Raji (cell line): Measurements from ENCODE around the gene DLG2.

ENCODE experiments used
- POLR2A ChIP-seq: IDR thresholded peaks from 2 replicates; pipeline ENCODE4 v1.6.1; 2011; ENCODE audit warnings: low read depth, low read length, control low read depth; ENCODE audit not compliant: insufficient read depth

DLG2 gene

DNA sequence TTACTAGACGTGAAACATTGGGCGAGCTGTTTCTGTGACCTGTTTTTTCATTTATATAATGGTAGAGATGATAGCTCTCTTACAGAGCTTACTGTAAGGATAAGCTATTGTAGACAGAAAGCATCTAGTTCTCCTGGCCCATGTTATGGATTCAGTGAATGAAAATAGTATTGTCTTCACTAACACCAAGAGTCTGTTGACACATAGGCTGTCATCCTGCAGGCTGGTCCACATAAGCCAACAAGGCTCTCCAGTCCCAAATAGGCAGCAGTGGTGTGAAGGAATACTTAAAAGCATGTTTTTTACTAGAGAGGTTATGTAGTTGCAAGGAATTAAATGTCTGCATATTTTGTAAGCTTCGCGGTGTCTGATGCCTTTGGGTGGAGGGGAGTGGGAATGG is 1963.2 kb downstream of the DLG2 start:
- TF ChIP-seq POLR2A = no peak

DNA sequence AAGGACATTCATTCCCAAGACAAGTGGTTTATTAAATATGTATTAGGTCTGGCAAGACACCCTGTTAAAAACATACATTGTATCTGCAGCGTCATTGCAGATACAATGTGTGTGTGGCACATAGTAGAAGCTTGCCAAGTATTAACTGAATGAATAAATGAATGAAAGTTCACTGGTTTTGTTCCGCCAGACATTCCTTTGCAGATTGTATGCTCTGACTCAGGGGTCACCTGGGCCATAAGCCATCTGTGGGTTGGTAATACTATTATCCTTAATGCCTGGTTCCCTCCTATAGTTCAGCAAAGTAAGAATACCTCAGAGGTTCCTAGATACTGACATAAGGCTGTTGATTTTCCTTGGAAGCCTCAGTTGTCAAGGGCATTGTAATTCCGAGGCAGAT is 1963.7 kb downstream of the DLG2 start:
- no peak for TF ChIP-seq POLR2A

DNA sequence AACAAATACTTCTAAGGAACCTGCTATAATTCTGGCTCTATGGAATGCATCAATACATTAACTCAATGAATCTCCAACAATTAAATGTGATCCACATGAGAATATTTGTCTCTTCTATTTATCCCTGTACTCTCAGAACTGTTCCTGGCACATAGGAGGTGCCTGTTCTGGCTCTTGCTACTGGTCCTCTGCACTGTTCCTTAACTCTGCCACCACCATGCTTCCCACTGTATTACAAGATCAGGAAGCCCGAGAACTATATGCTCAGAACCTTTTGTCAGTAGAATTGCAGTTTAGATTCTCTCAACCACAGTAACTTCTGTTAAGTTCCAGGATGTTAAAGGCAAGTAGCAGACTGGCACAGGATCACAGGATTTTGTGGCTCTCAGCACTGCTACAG is 1964.7 kb downstream of the DLG2 start:
- no peak for TF ChIP-seq POLR2A

DNA sequence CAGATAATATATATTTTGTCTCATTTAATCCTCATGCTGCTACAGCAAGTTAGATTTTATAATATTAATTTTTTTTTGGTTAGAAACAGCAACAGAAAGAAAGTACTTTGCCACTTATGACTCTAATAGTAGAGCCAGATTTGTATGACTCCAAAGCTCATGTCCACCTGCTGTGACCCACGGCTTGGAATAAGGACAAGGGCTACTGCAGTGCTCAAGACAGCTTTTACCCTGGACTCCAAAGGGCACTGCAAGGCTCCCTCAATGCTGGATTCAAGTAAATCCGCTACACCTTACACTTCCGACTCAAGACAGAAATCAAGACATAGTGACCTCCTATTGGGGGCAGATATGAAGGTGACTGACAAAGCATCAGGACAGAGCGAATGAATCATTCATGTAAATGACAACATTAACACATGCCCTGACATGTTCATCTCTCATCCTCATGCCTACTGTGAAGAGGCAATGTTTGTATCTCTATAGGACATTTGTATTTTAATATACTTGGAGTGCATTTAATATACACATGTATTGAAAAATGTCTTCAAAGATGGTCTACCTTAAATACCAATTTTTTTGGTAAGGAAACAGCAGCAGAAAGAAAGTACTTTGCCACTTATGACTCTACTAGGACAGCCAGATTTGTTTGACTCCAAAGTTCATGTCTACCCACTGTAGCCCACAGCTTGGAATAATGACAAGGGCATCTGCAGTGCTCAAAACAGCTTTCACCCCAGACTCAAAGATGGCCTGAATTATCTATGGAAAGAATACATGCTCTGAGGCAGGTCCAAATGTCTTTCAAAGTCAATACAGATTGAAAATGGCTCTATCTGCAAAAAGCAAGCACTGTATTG is 1965.4 kb downstream of the DLG2 start:
- no peak for TF ChIP-seq POLR2A

DNA sequence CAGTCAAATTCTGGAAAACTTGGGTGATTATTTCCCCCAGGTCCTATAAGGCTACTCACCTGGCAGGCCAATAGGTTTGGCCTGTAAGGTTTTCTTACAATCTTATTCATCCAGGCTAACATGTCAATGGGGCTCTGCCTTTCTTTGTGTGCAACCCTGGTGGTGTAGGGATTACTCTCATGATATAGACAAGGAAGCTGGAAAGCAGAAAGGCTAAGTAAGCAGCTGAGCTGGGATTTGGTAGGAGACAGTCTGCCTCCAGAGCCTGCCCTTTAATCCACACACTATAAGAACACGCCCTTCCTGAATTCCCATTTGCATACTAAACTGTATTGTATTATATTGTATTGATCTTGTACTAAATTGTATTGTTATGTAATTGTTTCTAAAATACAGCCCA is 1967.7 kb downstream of the DLG2 start:
- TF ChIP-seq POLR2A = no peak

DNA sequence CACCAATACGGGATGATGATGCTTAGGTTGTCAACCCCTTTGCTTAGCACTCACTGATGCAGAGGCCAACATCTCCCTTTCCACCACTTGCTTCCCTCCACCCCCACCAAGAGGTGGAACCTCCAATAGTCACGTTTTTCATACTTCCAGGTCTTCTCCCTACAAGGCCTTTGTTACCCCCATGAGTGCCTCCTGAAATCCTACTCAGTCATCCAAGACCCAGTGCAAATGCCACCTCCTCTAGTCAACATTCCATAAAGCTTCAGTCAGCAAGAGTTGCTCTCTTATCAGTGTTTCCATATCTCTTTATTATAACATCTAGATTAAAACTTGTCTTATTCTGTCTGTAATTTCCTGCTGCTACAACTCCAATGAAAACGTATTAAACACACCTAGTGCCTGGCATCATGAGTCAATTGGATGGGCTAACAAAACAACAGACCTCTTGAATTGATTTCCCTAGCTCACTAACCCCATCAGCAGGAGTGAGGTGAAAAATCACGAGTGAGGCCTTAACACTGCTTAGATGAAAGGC is 1970.3 kb downstream of the DLG2 start:
- no peak for TF ChIP-seq POLR2A

DNA sequence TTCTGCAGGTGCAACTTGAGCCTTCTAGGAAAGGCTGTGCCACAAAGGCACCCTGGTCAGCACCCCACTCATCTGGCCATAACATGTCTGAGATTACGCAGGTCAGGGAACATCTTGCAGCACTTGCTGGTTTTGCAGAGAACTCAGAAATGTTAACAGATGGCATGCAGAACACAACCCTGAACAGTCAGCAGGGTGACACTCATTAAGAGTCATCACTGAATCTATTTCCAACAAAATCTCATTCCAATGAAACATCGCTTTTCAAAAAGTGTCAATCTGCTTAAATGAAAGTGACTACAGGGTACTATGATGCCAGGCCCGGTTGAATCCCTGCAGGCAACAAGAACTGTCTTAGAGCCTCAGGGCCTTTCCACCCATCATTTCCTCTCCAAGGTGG is 1971.2 kb downstream of the DLG2 start:
- no peak for TF ChIP-seq POLR2A

DNA sequence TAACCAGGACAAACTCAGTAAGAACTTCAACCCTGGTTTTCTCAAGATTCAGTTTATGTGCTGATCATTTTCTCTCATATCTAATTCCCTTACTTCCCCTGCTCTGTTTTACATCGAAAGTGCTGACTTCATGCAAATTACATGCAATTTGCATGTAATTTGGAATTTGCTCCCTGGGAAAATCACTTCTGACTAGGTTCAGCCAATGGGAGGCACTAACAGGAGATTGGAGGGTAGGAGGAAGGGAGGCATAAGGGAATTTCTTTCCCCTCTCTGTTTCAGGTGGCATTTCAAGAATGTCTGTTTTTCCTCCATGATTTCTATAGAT is 1977.7 kb downstream of the DLG2 start:
- TF ChIP-seq POLR2A = no peak

DNA sequence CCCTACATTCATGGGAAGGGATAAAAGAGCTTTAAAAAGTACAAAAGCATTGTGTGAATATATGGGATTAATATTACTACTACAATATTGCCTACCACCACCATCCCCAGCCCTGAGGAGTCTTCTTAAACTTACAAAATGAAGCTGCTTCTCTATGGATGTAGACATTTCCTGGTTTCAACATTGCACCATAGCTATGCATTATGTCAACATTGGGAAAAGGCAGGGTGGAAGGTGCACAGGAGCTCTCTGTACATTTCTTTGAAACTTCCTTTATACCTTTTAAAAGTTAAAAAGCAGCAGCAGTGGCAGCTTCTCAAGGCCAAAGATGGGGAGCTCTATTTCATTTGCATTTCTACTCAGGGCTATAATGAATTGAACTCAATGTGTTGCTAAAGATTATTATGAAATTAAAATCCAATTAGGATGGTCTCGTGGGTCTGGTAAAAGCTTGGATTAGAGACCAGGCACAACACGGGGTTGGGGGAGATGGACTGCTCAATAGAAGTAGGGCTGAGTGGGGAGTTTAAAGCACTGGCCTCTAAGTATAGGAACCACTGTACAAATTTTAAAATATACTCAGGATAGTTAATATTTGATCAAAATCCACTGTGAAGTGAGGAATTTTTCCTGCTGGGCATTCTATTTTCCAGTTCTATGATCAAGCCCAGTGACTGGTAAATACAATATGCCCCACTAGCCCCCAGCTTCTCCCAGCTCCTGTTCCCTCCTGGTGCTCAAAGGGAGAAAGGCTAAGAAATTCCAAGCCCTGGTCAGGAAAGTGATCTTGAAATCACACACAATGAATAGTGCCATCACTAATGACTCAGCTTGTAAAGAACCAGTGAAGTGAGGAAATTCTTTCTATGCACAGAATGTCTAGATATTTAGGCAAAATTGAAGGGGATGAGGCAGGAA is 1978.3 kb downstream of the DLG2 start:
- TF ChIP-seq POLR2A = no peak

DNA sequence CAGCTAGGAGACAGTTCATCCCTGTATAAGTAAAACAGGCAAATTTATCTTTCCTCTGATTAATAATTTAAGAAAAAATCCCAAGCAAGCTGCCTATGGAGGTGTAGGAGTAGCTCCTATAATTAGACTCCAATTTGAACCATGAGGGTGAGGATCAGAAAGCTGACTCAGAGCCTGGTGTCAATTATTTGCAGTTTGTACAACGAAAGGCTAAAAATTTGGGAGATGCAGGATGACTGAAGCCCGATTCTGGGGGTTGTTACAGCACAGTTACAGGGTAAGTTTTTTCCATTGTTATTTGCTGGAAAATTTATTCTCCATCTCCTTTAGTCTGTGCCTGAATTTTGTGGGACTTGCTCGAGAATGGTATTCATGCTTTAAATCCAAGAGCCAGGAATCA is 1981.6 kb downstream of the DLG2 start:
- no peak for TF ChIP-seq POLR2A

DNA sequence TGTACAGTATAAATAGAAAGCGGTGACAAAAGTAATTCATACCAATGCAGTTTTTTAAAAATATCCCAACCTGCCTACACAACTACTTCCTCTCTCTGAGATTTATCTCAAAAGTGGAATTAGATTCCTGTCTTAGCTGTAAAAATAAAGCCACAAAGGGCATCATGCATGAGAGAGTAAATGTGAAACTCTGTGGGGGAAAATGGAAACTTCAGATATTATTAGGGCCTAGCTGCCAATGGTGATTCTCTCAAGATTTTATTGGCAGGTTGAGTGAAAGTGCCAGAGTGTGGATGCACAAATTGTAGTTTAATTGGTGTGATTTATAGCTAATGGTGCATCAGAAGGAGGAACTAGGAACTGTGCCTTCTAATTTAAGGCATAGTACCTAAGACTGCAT is 1984.0 kb downstream of the DLG2 start:
- no peak for TF ChIP-seq POLR2A

DNA sequence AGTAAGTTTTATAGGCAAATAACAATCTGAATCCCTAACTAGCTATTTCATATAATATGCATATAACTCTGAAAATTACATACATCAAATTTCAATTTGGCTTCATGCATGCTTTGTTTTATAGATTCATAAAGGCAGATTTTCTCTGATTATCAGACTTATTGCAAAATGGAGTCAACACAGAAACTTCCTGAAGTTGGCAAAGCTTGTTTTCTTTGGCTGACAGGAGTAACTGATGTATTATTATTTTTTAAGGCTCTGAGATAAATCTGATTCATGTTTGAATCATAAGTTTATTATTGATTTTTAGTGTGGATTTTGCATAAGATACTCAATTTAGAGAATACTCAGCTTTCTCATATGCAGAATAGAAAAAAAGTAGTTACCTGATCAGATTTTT is 1984.6 kb downstream of the DLG2 start:
- no peak for TF ChIP-seq POLR2A

DNA sequence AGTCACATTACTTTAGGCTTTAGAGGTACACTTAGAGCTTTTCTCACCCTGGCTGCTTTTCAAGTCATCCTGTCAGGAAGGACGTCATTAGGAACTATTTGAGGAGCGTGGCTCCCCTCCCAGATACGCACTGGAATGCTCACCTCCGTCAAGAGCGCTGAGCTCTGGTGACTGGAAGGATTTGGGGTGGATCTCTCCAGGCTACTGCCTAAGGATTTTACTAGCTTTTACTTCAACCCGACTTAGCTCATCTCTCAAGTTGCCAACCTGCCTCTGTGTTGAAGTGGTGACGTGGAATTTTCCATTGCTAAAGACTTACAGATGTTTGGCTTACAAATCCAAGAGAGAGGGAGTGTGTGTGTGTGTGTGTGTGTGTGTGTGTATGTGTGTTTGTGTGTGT is 1985.6 kb downstream of the DLG2 start:
- TF ChIP-seq POLR2A = no peak

DNA sequence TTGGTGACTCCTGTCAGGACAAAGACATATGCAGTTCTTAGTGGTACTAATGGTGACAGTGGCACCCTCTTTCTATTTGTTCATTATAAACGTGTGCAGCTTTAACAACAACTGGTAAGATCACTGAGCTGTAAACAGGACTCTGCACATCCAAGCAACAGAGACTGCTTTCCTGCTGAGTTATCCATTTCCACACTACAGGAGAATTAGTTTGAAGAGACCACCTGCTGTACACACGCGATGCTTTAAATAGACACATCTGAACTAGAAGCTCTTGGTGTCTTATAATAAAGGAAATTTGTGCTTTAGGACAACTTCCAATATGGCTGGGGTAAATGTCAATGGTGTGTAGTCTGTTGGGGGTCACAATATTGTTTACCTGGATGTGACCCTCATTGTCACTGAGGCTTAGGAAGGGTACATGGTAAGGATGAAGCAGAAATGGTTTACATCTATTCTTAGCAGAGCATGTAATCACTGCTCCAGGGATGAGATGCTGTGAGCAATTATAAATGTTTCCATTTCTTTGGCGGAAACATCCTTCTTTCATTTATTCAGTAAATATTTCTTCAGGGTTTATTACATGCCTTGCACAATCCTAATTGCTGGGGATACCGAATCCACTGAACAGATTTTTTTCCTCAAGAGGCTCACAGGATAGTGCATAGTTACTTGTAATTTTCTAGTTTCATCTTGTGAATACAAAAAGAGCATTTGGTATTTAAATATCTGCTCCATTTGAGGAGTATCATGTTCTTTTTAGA is 1987.0 kb downstream of the DLG2 start:
- no peak for TF ChIP-seq POLR2A

DNA sequence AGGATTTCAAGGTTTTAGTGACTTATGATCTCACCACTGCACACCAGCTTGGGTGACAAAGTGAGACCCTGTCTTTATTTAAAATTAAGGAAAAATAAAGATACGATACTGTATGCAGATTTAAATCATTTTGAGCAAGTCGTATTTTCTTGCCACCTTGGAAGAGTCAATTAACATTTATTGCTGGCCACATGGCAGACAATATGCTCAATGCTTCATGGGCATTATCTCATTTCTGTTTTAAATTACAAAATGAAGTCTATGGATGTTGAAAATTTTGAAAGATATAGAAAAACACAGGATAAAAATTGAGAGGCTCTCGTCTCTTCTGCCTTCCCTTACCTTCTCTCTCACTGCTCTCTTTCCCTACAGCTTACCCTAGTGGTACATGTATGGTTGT is 1992.0 kb downstream of the DLG2 start:
- no peak for TF ChIP-seq POLR2A
